ENCODE data around the gene SYNRG. TPM values are rescaled to one million over a fixed set of nuclear protein-coding genes. Genes with fewer than 3 reads are reported as not detected.
A peak's percentile ranks its signal among the peaks of the same experiment; 100 is the strongest.

The SYNRG gene
- total RNA-seq (2022) (18.0 and 26.8 TPM in 2 replicates), Bru-seq, nascent RNA (percentile 73 among the genes with signal in this experiment), BruChase-seq, experiment 1, labeled RNA remaining after a 6-hour chase (percentile 72 among the genes with signal in this experiment), BruChase-seq, experiment 2, labeled RNA remaining after a 2-hour chase (percentile 75 among the genes with signal in this experiment)
- long read RNA-seq, full-length matches to known transcripts: 2 of 32 reads
- long read RNA-seq, partial matches to known transcripts: 4 of 32 reads
- long read RNA-seq, other reads (novel, unspliced or antisense): 26 of 32 reads

- no peaks in the 10 kb centered on the region for H3K9me3 Mint-ChIP-seq (ENCODE audit: unreplicated experiment)
- intact Hi-C loops (cut with micrococcal nuclease): no loop called here
- H3K27me3 Mint-ChIP-seq (ENCODE audit: insufficient read depth, unreplicated experiment): no peaks in the 10 kb centered on the region
- ChIA-PET POLR2A (interaction anchor here (0.6 to 4.2 kb wide), 23 partner anchors 10 to 1967 kb away, joined by 3 to 49 read pairs (median 5); partner anchors contain the start of genes DDX52 and DUSP14), CTCF (interaction anchor here (0.6 to 1.2 kb wide), 11 partner anchors 9 to 948 kb away, joined by 3 to 6 read pairs (median 4); no protein-coding TSS in a partner anchor)
- H3K4me3 Mint-ChIP-seq (ENCODE audit: unreplicated experiment): peak within 1 kb of the TSS; percentile 87
- H3K36me3 Mint-ChIP-seq (ENCODE audit: insufficient read depth, unreplicated experiment): peaks cover 19% of the 10 kb centered on the region
- BruUV-seq (replicated peaks): TSS peak; percentile 76
- TF ChIP-seq CTCF (IDR thresholded peaks at IDR 0.05; ENCODE audit: unreplicated experiment): no peak
- peaks cover 9% of the 10 kb centered on the region for H3K4me1 Mint-ChIP-seq (ENCODE audit: insufficient read depth, unreplicated experiment)
- DNase-seq (ENCODE audit: unreplicated experiment): peak; percentile 95
- H3K27ac Mint-ChIP-seq (ENCODE audit: low read depth, unreplicated experiment): peak within 1 kb of the TSS; percentile 89
These were observed at the start of gene SYNRG for GRCh38 chr17:37609170-37610040. TSS of gene SYNRG (minus strand) at chr17:37609418. CDS start at chr17:37609355, 63 bp downstream.

GRCh38 chr17:37657202-37657601, 48.0 kb upstream of the SYNRG start:
- no peak overlapping the region for H3K4me3 Mint-ChIP-seq (ENCODE audit: unreplicated experiment)
- H3K27ac Mint-ChIP-seq (ENCODE audit: low read depth, unreplicated experiment): no peak overlapping the region
- TF ChIP-seq CTCF (IDR thresholded peaks at IDR 0.05; ENCODE audit: unreplicated experiment): no peak
- intact Hi-C loops (cut with micrococcal nuclease): no loop called here
- no peaks in the 10 kb centered on the region for H3K4me1 Mint-ChIP-seq (ENCODE audit: insufficient read depth, unreplicated experiment)
- no peaks in the 10 kb centered on the region for H3K9me3 Mint-ChIP-seq (ENCODE audit: unreplicated experiment)
- DNase-seq (ENCODE audit: unreplicated experiment): no peak
- H3K27me3 Mint-ChIP-seq (ENCODE audit: insufficient read depth, unreplicated experiment): no peaks in the 10 kb centered on the region
- ChIA-PET CTCF (interaction anchor here (1.1 kb wide), 2 partner anchors 113 to 283 kb away, joined by 3 read pairs; no protein-coding TSS in a partner anchor), POLR2A (interaction anchor here (0.9 kb wide), 1 partner anchor 9 kb away, joined by 3 read pairs; no protein-coding TSS in a partner anchor)
- BruUV-seq (replicated peaks): no TSS peak
- H3K36me3 Mint-ChIP-seq (ENCODE audit: insufficient read depth, unreplicated experiment): no peaks in the 10 kb centered on the region

GRCh38 chr17:37651849-37652248, 42.6 kb upstream of the SYNRG start:
- Mint-ChIP-seq H3K4me1 (ENCODE audit: insufficient read depth, unreplicated experiment) (peaks cover 5% of the 10 kb centered on the region), H3K4me3 (ENCODE audit: unreplicated experiment) (no peak overlapping the region), H3K9me3 (ENCODE audit: unreplicated experiment) (no peaks in the 10 kb centered on the region), H3K36me3 (ENCODE audit: insufficient read depth, unreplicated experiment) (no peaks in the 10 kb centered on the region), H3K27me3 (ENCODE audit: insufficient read depth, unreplicated experiment) (no peaks in the 10 kb centered on the region), H3K27ac (ENCODE audit: low read depth, unreplicated experiment) (no peak overlapping the region)
- ChIA-PET CTCF (interaction anchor here (4.9 to 6.0 kb wide), 2 partner anchors 117 to 164 kb away, joined by 49 to 66 read pairs; no protein-coding TSS in a partner anchor), POLR2A (no interaction called here)
- no peak for DNase-seq (ENCODE audit: unreplicated experiment)
- no peak for TF ChIP-seq CTCF (IDR thresholded peaks at IDR 0.05; ENCODE audit: unreplicated experiment)
- intact Hi-C loops (cut with micrococcal nuclease): no loop called here
- no TSS peak for BruUV-seq (replicated peaks)

All from MCF 10A (cell line).